IPS-NIHi11 (cell line): ENCODE results near the gene ITGAD.
"Not testable (repeated sequence)": the region's sequence is repeated elsewhere in the genome, so short reads cannot be mapped to it uniquely, and the experiment has no call there.

Source experiments
- DNase-seq: peaks from one replicate; pipeline ENCODE4 v3.0.0; 2012; ENCODE audit warnings: mixed read lengths, low spot score

Gene ITGAD

DNA sequence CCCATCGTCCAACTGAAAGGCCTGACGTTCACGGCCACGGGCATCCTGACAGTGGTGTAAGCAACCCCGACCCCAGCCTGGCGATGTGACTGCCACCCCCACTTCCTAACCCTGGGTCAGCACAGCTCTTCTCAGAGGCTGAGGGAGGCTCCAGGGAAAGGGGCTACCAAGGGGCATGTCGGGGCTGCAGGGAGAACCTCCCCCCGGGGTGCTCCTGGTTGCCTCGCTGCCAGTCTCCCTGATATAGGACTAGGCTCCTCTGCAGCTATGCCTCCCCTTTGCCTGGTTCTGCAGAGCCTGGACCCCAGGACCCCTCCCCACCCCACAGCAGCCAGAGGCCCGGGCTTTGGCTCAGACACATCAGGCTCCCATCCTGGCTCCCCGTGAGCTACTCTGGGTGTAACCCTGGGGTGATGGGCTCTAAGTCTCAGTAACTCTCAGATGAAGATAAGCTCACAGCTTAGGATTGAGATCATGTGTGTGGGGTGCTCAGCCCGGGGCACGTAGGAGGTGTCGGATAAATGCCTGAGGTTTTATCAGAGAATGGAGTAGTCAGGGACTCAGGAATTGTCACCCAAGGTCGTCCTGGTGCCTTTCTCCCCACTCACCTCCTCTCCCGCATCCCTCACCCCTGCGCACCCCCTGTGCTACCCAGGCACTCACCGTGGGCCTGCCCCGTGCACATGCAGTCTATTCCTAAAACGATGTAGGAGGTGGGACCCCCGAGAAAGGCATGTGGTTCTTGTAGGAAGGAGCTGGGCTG lies 10.6 kb downstream of the ITGAD start:
- no peak for DNase-seq

DNA sequence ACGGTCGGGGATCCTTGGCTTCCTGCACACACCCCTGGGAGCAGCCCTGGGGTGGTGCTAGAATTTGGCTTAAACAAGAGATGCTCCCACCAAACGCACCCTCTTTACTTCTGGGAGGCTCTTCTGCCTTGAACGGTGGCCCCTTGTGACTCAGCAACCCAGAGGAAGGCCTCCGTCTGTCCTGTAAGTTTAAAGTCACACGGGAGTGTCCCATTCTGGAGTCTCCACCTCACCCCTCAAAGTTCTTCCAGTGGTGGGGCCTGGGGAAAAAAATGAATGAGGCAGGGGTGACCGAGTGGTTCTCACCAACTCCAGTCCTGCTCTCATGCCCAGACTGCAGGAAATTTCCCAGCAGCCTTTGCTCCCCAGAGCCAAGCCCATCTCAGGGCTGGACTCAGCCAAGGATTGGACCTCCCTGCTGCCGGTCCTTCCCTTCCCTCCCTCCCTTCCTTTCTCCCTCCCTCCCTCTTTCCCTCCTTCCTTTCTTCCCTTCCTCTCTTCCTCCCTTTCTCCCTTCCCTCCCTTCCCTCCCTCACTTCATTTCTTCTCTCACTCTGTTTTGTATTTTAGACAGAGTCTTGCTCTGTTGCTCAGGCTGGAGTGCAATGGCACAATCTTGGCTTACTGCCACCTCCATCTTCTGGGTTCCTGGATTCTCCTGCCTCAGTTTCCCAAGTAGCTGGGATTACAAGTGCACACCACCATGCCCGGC lies 11.4 kb downstream of the ITGAD start:
- peak; percentile 52 for DNase-seq

DNA sequence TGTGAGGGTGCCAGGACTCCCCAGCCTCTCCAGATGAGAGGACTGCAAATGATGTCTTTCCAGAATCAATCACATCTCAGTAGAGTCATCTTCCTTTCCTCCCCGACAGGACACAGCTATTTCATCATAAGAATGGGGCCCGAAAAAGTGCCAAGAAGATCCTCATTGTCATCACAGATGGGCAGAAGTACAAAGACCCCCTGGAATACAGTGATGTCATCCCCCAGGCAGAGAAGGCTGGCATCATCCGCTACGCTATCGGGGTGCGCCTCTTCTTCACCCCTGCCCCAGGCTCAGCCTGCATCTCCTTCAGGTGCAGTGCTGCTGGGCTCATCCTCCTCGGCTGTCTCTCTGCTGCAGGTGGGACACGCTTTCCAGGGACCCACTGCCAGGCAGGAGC lies 14.3 kb downstream of the ITGAD start:
- no peak for DNase-seq

DNA sequence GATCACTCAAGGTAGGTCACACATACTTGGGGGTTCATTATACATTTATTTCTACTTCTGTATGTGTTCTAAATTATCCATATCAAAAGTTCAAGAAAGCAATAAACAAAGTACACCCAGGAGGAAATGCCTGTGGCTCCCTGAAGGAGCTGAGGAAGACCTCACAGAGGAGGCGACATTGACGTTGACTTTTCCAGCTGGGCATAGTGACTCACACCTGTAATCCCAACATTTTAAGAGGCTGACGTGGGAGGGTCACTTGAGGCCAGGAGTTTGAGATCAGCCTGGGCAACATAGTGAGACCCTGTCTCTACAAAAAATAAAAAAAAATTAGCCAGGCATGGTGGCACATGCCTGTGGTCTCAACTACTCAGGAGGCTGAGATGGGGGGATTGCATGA lies 16.3 kb downstream of the ITGAD start:
- DNase-seq = no peak

DNA sequence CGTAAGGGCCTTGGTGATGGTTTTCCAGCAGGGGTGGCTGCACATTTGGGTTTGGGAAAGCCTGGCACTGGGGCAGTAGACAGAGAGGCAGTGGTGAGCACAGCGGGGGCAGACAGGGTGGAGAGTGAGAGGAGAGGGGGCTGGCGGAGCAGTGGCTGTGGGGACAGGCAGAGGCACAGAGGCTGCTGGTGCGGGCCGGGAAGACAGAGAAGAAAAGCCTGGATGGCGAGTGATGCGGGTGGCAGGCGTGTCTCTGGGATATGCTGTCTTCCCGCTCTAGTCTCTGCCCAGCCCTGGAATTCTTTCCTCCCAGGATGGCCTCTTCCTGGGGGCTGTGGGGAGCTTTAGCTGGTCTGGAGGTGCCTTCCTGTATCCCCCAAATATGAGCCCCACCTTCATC lies 16.9 kb downstream of the ITGAD start:
- no peak for DNase-seq

DNA sequence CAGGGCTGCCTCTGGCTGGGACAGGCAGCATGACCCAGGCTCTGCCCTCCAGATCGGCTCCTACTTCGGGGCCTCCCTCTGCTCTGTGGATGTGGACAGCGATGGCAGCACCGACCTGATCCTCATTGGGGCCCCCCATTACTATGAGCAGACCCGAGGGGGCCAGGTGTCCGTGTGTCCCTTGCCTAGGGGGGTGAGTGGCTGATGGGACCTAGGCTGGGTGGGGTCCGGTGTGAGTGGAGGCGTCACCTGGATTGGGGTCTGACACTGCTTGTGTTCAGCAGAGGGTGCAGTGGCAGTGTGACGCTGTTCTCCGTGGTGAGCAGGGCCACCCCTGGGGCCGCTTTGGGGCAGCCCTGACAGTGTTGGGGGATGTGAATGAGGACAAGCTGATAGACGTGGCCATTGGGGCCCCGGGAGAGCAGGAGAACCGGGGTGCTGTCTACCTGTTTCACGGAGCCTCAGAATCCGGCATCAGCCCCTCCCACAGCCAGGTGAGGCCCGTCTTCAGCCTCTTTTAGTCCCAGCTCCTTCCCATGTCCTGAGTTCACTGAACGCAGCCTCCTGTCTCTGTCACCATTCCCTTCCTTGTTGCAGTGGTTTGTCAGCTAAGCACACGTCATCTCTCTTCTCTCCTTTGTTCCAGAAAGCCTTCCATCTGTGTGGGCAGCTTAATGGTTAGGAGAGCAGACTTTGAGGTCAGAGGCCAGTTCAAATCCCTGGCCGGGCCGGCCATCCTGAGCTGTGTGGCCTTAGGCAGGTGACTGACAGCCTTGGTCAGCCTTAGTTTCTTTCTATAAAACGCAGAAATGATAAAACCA lies 18.1 kb downstream of the ITGAD start:
- no peak for DNase-seq

DNA sequence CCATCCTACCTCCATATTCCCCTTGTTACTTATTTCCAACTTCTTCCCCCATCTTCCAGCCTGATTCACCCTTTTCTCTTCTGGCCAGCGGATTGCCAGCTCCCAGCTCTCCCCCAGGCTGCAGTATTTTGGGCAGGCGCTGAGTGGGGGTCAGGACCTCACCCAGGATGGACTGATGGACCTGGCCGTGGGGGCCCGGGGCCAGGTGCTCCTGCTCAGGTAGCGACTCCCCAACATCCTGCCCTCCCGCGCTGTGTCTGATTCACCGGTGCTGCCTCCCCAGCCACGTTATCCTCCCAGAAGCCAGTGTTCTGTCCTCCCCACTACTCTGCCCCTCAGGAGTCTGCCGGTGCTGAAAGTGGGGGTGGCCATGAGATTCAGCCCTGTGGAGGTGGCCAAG lies 19.6 kb downstream of the ITGAD start:
- no peak for DNase-seq

DNA sequence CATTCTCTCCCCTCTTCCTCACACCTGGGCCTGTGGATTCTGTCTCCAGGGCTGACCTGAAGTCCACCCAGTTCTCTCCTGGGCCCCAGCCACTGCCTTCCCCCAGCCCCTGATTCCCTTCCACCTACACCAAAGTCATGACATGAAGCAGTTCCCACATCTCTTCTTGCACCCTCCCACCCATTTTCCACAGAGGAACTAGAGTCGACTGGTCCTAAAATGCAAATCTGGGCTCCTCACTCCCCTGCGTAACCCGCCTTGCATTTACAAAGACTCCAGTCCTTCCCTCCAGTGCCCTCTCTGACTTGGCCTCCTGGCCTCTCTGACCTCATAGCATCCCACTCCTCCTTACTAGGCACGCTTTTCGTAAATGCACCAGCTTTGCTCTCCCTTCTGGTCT lies 20.2 kb downstream of the ITGAD start:
- DNase-seq = no peak

DNA sequence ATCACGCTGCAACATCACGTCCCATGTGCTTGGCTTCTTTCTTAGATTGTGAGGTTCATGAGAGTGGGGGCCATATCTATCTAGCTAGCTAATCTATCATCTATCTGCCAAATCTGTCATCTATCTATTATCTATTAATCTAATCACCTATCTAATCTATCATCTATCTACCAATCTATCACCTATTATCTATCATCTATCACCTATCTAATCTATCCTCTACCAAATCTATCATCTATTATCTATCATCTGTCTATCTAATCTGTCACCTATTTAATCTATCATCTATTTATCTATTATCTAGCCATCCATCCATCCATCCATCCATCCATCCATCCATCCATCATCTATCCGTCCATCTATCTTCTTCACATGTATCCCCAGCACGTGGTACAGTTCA lies 20.8 kb downstream of the ITGAD start:
- no peak for DNase-seq

DNA sequence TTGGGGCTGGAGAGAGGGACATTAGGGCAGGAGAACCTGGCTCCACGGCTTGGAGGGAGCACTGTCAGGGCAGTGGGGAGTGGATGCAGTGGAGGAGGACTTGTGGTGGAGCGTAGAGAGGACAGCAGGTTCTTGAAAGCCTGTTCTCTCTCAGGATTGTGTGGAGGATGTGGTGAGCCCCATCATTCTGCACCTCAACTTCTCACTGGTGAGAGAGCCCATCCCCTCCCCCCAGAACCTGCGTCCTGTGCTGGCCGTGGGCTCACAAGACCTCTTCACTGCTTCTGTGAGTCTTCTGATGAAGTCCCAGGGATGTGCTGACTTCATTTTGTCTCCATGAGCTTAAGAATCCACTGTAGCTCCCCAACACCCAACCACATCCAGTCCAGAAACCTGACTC lies 21.6 kb downstream of the ITGAD start:
- no peak for DNase-seq

DNA sequence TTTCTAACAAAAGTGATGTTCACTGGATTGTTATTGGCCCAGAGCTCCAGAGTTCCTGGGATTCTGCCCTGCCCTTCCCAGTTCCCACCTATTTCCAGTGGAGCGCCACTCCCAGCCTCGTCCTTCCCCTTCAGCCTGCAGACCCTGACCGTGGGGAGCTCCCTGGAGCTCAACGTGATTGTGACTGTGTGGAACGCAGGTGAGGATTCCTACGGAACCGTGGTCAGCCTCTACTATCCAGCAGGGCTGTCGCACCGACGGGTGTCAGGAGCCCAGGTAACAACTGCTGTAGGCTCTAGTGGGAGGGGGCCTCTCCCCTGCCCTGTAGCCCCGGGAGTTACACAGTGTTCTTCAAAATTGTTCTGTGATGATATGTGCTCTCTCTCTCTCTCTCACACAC lies 23.2 kb downstream of the ITGAD start:
- DNase-seq = no peak

DNA sequence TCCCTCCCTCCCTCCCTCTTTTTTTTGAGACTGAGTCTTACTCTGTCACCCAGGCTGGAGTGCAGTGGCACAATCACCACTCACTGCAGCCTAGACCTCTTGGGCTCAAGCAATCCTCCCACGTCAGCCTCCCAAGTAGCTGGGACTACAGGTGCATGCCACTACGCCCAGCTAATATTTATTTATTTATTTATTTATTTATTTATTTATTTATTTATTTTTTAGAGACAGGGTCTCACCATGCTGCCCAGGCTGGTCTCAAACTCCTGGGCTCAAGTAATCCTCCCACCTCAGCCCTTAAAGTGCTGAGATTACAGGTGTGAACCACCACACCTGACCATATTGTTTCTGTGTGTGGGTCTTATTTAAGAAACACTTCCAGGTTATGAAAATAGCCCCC lies 23.9 kb downstream of the ITGAD start:
- not testable (repeated sequence) for DNase-seq

DNA sequence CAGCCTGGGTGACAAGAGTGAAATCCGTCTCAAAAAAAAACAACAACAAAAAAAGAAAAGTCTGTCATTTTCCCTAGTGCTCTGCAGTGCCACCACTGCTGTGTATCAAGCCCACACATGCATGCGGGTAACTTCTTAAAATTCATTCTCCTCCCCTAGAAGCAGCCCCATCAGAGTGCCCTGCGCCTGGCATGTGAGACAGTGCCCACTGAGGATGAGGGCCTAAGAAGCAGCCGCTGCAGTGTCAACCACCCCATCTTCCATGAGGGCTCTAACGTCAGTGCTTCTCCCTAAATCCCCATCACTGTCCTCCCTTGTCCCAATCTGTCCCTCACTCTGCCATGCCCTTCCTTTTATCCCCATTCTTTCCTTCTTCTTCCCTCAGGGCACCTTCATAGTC lies 24.8 kb downstream of the ITGAD start:
- DNase-seq = no peak

DNA sequence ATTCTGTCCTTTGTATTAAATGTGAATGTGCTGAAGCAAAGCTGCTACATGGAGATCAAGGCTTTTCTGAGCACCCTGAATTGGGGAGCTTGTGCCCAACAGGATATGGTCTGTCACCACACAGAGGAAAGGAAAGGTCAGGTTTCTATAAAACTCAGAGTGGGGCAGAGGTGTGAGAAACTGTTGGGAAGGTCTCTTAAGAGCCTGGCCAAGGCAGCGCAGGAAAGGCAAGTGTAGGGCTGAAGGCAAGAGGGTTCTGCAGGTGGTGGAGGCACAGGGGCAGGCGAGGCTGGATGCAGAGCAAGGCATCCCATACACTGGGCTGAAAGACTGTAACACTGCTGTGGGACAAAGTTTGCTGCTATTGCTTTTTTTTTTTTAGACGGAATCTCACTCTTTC lies 26.9 kb downstream of the ITGAD start:
- no peak for DNase-seq

DNA sequence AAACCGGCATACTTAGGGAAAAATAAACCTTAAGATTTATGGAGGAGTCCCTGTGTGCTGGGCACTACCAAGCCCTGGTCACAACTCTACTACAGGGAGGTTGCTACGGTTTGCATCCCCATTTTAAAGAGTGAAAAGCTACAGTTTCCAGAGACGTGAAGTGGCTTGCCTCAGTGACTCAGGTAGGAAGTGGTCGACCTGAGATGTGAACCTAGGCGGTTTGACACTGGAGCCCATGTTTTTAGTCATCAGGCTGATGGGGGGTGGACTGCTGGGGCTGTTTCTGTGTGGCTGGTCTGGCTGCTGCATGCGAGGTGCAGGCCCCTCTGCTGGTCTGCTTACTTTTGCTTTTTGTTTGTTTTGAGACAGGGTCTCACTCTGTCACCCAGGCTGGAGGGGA lies 28.5 kb downstream of the ITGAD start:
- DNase-seq = no peak

DNA sequence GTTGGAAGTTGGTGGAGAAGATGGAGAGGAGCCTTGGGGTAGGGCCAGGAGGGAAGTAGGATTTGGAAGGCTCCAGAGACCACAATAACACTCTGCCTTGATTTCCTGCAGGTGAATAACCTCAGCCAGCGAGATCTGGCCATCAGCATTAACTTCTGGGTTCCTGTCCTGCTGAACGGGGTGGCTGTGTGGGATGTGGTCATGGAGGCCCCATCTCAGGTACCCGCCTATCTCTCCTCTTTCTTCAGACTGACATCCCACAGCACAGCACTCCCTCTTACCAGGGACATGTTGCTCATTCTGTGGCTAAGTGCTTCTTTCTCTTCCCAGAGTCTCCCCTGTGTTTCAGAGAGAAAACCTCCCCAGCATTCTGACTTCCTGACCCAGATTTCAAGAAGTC lies 30.1 kb downstream of the ITGAD start:
- DNase-seq = no peak

DNA sequence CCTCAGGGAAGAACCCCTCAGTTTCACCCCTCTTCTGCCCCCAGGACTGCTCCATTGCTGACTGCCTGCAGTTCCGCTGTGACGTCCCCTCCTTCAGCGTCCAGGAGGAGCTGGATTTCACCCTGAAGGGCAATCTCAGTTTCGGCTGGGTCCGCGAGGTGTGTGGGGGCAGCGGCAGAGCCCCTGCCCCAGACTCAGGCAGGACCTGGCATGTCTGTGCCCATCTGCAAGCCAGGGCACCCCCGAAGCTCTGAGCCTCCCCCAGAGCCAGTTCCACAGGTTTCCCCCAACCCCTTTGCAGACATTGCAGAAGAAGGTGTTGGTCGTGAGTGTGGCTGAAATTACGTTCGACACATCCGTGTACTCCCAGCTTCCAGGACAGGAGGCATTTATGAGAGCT lies 30.7 kb downstream of the ITGAD start:
- no peak for DNase-seq

DNA sequence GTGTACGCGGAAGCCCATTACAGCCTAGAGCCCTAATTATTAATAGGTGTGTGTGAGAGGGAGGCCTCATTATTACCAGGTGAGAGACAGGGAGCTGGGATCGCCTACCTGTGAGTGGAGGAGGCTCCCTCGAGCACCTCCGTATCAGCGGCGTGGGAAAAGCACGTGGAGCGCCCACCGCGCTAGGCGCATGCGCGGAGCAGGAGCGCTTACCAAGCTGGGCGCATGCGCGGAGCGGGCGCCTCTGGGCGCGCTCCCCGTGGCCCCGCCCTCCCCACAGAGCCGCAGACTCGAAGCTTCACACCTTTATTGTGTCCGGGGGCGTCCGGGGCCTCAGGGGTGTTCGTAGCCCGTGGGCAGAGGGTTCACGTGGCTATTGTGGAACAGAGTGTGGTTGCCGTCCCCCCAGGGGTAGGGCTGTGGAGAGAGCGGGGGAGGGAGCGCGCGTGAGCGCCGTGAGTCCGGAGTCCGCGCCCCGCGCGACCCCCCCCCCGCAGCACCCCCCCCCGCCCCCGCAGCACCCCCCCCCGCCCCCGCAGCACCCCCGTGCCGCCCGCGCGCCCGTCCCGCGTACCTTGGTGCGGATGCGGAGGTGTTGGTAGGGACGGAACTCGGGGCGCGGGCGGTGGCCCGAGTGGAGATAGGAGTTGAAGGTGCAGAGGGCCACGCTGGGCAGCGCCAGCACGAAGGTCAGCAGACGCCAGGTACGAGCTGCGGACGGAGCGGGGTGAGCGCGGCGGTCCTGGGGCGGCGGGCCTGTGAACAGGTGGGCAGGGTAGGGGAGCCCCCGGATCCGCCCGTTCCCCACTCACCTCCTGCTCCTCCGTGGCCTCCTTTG lies 34.5 kb downstream of the ITGAD start:
- peak; percentile 74 for DNase-seq

DNA sequence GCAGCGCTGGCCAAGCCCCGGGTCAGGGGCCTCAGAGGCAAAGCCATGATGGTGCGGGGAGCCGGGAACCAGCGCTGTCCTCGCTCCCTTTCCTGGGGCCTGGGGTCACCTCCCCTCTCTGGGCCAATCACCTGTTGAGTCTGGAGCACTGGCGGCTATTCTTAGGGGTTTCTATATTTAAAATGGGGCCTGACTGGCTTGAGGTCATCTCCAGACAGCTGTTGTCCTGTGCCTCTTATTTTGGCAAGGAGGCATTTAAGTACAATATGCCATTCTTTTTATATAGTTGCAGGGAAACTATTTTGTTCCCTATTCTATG lies 35.1 kb downstream of the ITGAD start, which contains the start of gene COX6A2:
TSS of gene COX6A2 (minus strand) at position 82 of the 319 bp plus-strand sequence. CDS start at position 47, 35 bp downstream.
- DNase-seq = no peak

DNA sequence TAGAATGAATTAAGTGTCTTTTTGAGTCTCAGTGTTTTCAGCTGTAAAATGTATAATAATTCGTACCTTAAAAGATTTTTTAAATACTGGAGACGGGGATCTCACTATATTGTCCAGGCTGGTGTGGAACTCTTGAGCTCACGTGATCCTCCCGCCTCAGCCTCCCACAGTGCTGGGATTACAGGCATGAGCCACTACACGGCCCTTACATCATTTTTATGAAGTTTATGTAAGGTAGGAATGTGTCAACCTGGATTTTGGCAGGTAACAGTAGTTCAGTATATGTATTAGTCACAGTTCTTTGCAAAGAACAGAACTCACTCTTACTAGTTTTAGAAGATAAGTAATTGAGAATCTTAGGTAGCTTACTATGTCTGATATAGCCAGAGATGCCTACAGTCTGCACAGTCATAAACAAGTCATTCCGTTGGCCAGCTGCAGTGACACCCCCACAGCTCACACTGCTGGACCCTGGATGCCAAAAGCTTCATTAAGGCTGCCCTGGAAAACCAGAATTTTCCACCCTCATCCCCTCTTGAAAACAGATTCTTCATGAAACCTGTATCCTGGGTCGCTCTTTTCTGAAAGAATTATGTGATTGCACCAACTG lies 35.6 kb downstream of the ITGAD start:
- DNase-seq = no peak

DNA sequence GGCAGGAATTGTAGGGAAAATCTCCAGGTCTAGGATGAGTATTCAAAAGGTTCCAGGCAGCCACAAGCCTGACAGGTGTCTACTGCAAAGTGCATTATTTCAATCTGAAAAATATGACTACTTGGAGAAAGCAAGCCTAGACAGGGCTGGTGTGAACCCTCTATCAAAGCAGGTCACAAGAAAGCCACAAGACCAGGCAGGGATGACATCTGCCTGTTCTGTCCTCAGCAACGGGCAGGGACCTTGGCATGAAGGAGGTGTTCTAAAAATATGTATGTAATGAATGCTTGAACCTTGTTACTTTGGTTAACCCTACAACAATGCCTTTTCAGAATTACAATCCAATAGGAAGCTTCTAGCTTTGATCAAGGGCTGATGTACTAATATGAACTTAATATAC lies 36.2 kb downstream of the ITGAD start:
- no peak for DNase-seq

DNA sequence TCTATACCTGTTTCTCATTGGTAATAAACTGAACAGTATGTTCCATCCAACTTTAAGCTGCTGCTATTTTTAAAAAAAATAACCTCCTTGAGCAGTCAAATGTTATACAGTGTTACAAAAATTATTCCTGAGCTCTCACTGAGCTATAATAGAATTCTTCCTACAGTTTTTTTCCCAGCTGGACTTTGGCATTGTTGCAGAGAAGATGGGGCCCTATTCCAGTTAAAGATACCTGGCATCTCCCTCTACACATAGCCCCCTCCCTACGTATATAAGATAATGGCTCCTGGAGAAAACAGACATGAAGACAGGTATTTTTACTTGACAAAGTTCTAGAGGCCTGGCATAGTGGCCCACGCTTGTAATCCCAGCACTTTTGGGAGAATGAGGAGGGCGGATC lies 36.7 kb downstream of the ITGAD start:
- no peak for DNase-seq
